Measurements from ENCODE around the gene STRC. TPM values are rescaled to one million over a fixed set of nuclear protein-coding genes. Genes with fewer than 3 reads are reported as not detected.
A peak's percentile ranks its signal among the peaks of the same experiment; 100 is the strongest.
"Not testable (repeated sequence)": the region's sequence is repeated elsewhere in the genome, so short reads cannot be mapped to it uniquely, and the experiment has no call there.

The STRC gene
- 1 to 10 TPM; 4.2 to 5.4 TPM for total RNA-seq
- under 1 TPM in 1 of 3 donors, not detected in 2; 0.08 TPM for polyA plus RNA-seq
- 0 to 0.78 (median 0.52) reads per million in 6 experiments for total RNA-seq

GRCh38 chr15:43618700-43619099 lies at the start of gene STRC:
Gene STRC, minus strand, starts transcription at chr15:43618800. Its CDS starts 78 bp downstream, at chr15:43618722.
- H3K27ac Mint-ChIP-seq, H3K4me3 Mint-ChIP-seq, H3K36me3 Mint-ChIP-seq, ATAC-seq, H3K9me3 Mint-ChIP-seq, H3K4me1 Mint-ChIP-seq, POLR2A ChIA-PET, DNase-seq: not testable (repeated sequence)
- H3K27me3 Mint-ChIP-seq: peaks cover 5 to 10% (median 10%) of the 10 kb centered on the region in 5 donors

- H3K4me1 Mint-ChIP-seq, POLR2A ChIA-PET: not testable (repeated sequence)
Measured at GRCh38 chr15:43666177-43666576, 47.6 kb upstream of the STRC start.

GRCh38 chr15:43663333-43663732 lies 44.7 kb upstream of the STRC start:
- H3K4me3 Mint-ChIP-seq, H3K9me3 Mint-ChIP-seq, DNase-seq, H3K27me3 Mint-ChIP-seq, H3K27ac Mint-ChIP-seq, POLR2A ChIA-PET, ATAC-seq, H3K4me1 Mint-ChIP-seq, H3K36me3 Mint-ChIP-seq: not testable (repeated sequence)

More at GRCh38 chr15:43666177-43666576, 47.6 kb upstream of the STRC start:
- ATAC-seq, H3K27ac Mint-ChIP-seq, DNase-seq, H3K27me3 Mint-ChIP-seq, H3K36me3 Mint-ChIP-seq, H3K9me3 Mint-ChIP-seq, H3K4me3 Mint-ChIP-seq: not testable (repeated sequence)

- POLR2A ChIA-PET, H3K9me3 Mint-ChIP-seq, H3K36me3 Mint-ChIP-seq, H3K27me3 Mint-ChIP-seq, DNase-seq, H3K4me3 Mint-ChIP-seq, H3K4me1 Mint-ChIP-seq, ATAC-seq, H3K27ac Mint-ChIP-seq: not testable (repeated sequence)
Measured at GRCh38 chr15:43662293-43662692, 43.7 kb upstream of the STRC start.

GRCh38 chr15:43659727-43660126 lies 41.1 kb upstream of the STRC start:
- H3K27me3 Mint-ChIP-seq, DNase-seq, ATAC-seq, H3K4me3 Mint-ChIP-seq, H3K4me1 Mint-ChIP-seq, H3K36me3 Mint-ChIP-seq, H3K27ac Mint-ChIP-seq, H3K9me3 Mint-ChIP-seq, POLR2A ChIA-PET: not testable (repeated sequence)

GRCh38 chr15:43649430-43649926 lies 30.9 kb upstream of the STRC start:
- ATAC-seq: peak; percentile 45 to 46
- H3K27ac Mint-ChIP-seq, DNase-seq, H3K4me3 Mint-ChIP-seq, H3K9me3 Mint-ChIP-seq, POLR2A ChIA-PET, H3K4me1 Mint-ChIP-seq: not testable (repeated sequence)
- Mint-ChIP-seq H3K36me3 (peaks cover 13 to 38% (median 22%) of the 10 kb centered on the region in 3 donors), H3K27me3 (peaks cover 0 to 12% (median 0%) of the 10 kb centered on the region in 5 donors)

- H3K36me3 Mint-ChIP-seq: peaks cover 13 to 35% (median 22%) of the 10 kb centered on the region in 3 donors
- H3K4me1 Mint-ChIP-seq: no peaks in the 10 kb centered on the region
- peaks cover 0 to 2% (median 0%) of the 10 kb centered on the region in 9 donors for H3K9me3 Mint-ChIP-seq
- peaks cover 0 to 12% (median 0%) of the 10 kb centered on the region in 5 donors for H3K27me3 Mint-ChIP-seq
- H3K4me3 Mint-ChIP-seq: no peak within 1 kb of the TSS
- ATAC-seq: peak in 1 of 2 donors; percentile 80
- H3K27ac Mint-ChIP-seq: no peak within 1 kb of the TSS
- POLR2A ChIA-PET: no interaction called here
- DNase-seq: no peak
Measured at GRCh38 chr15:43648649-43649429, 30.2 kb upstream of the STRC start, which contains the start of gene CATSPER2. Gene CATSPER2, minus strand, starts transcription at chr15:43648844. Its CDS starts 783 bp downstream, at chr15:43648061.

- POLR2A ChIA-PET, DNase-seq, H3K4me1 Mint-ChIP-seq, ATAC-seq, H3K27ac Mint-ChIP-seq, H3K9me3 Mint-ChIP-seq, H3K27me3 Mint-ChIP-seq, H3K36me3 Mint-ChIP-seq, H3K4me3 Mint-ChIP-seq: not testable (repeated sequence)
Measured at GRCh38 chr15:43638464-43639204, 20.0 kb upstream of the STRC start.

- H3K4me3 Mint-ChIP-seq, POLR2A ChIA-PET, ATAC-seq, H3K27me3 Mint-ChIP-seq, H3K36me3 Mint-ChIP-seq, DNase-seq, H3K4me1 Mint-ChIP-seq, H3K27ac Mint-ChIP-seq, H3K9me3 Mint-ChIP-seq: not testable (repeated sequence)
Measured at GRCh38 chr15:43626937-43627336, 8.3 kb upstream of the STRC start.

GRCh38 chr15:43625106-43625505 lies 6.5 kb upstream of the STRC start:
- POLR2A ChIA-PET: no interaction called here
- no peaks in the 10 kb centered on the region for H3K36me3 Mint-ChIP-seq
- H3K4me1 Mint-ChIP-seq: no peaks in the 10 kb centered on the region
- DNase-seq (no peak), ATAC-seq (no peak)
- no peak overlapping the region for H3K4me3 Mint-ChIP-seq
- no peaks in the 10 kb centered on the region for H3K9me3 Mint-ChIP-seq
- H3K27me3 Mint-ChIP-seq: peaks cover 1 to 7% (median 6%) of the 10 kb centered on the region in 5 donors
- peak overlapping the region in 1 of 10 donors; percentile 24 for H3K27ac Mint-ChIP-seq

GRCh38 chr15:43622068-43622799 lies 3.6 kb upstream of the STRC start:
- peaks cover 5 to 13% (median 10%) of the 10 kb centered on the region in 5 donors for H3K27me3 Mint-ChIP-seq
- POLR2A ChIA-PET: not testable (repeated sequence)

GRCh38 chr15:43617750-43618149 lies 850 bp downstream of the STRC start:
- H3K9me3 Mint-ChIP-seq, POLR2A ChIA-PET, H3K27ac Mint-ChIP-seq, H3K36me3 Mint-ChIP-seq, H3K4me3 Mint-ChIP-seq, H3K4me1 Mint-ChIP-seq, ATAC-seq: not testable (repeated sequence)
- DNase-seq: peak in 1 of 10 donors; percentile 50
- peaks cover 5 to 10% (median 8%) of the 10 kb centered on the region in 5 donors for H3K27me3 Mint-ChIP-seq

More at GRCh38 chr15:43622068-43622799, 3.6 kb upstream of the STRC start:
- not testable (repeated sequence) for H3K4me1 Mint-ChIP-seq, H3K27ac Mint-ChIP-seq, DNase-seq, H3K4me3 Mint-ChIP-seq, ATAC-seq, H3K9me3 Mint-ChIP-seq, H3K36me3 Mint-ChIP-seq

Measured in naive thymus-derived CD8-positive, alpha-beta T cell (primary cell).